Measurements from ENCODE around the gene HOXC6.

HOXC6 gene

GRCh38 chr12:54002915-54003389 is 25.3 kb upstream of the HOXC6 start:
- DNase-seq: no peak

- DNase-seq: no peak
These were observed 24.6 kb upstream of the HOXC6 start for GRCh38 chr12:54003625-54004024.

- DNase-seq: no peak
These were observed 24.0 kb upstream of the HOXC6 start for GRCh38 chr12:54004063-54004840.

GRCh38 chr12:54004841-54005530 is 23.3 kb upstream of the HOXC6 start:
- DNase-seq: no peak

GRCh38 chr12:54005531-54005852 is 22.7 kb upstream of the HOXC6 start:
- no peak for DNase-seq

GRCh38 chr12:54005853-54006558 is 22.2 kb upstream of the HOXC6 start:
- DNase-seq: peak; percentile 84

GRCh38 chr12:54006559-54007220 is 21.6 kb upstream of the HOXC6 start:
- DNase-seq: no peak

GRCh38 chr12:54007538-54008259 is 20.5 kb upstream of the HOXC6 start:
- no peak for DNase-seq

GRCh38 chr12:54008260-54008552 is 20.0 kb upstream of the HOXC6 start:
- no peak for DNase-seq

- no peak for DNase-seq
These were observed 18.8 kb upstream of the HOXC6 start for GRCh38 chr12:54009171-54010052.

GRCh38 chr12:54010053-54010971 is 17.9 kb upstream of the HOXC6 start:
- DNase-seq: no peak

- DNase-seq: no peak
These were observed 17.1 kb upstream of the HOXC6 start for GRCh38 chr12:54010972-54011664.

GRCh38 chr12:54011665-54012532 is 16.3 kb upstream of the HOXC6 start:
- no peak for DNase-seq

GRCh38 chr12:54012631-54013409 is 15.4 kb upstream of the HOXC6 start:
- no peak for DNase-seq

GRCh38 chr12:54014377-54015017 is 13.7 kb upstream of the HOXC6 start:
- DNase-seq: no peak

- DNase-seq: no peak
These were observed 13.0 kb upstream of the HOXC6 start for GRCh38 chr12:54015018-54015931.
